ENCODE results near the gene GALNT14. TPM values are rescaled to one million over a fixed set of nuclear protein-coding genes. Genes with fewer than 3 reads are reported as not detected.
"Not testable (repeated sequence)": the region's sequence is repeated elsewhere in the genome, so short reads cannot be mapped to it uniquely, and the experiment has no call there.

GALNT14 gene
- total and polyA plus RNA-seq, 2 donors (not counting 1 experiment from before 2014, with no cell fraction given), result 0.15 to 0.83 TPM

GRCh38 chr2:30912056-30912455 lies 226.2 kb downstream of the GALNT14 start:
- Histone ChIP-seq H3K9me3 (ENCODE audit: control insufficient read depth, insufficient read depth, low read depth, low read length) (no peaks in the 10 kb centered on the region), H3K36me3 (ENCODE audit: control insufficient read depth, insufficient read depth, low read length) (no peaks in the 10 kb centered on the region), H2AFZ (ENCODE audit: low read length) (no peak overlapping the region), H3K79me2 (ENCODE audit: control insufficient read depth, insufficient read depth, low read length) (no peaks in the 10 kb centered on the region), H3K9ac (ENCODE audit: insufficient read depth, low read length) (no peak overlapping the region), H3K4me3 (replicated peaks in 1 of 4; ENCODE audit: control extremely low read depth in 1 of 4, insufficient read depth in 1 of 4, low read depth in 3 of 4, low read length in 4 of 4) (no peak overlapping the region), H3K4me1 (ENCODE audit: control insufficient read depth, extremely low read depth, insufficient read depth, low read length) (no peaks in the 10 kb centered on the region), H3K27me3 (ENCODE audit: control insufficient read depth, insufficient read depth, low read length) (no peaks in the 10 kb centered on the region), H3K4me2 (ENCODE audit: extremely low read depth, insufficient read depth, low read length) (no peak overlapping the region), H3K27ac (ENCODE audit: insufficient read depth, low read length) (no peak overlapping the region), H4K20me1 (ENCODE audit: control insufficient read depth, extremely low read depth, insufficient read depth, low read length) (no peaks in the 10 kb centered on the region)
- no peak for DNase-seq (ENCODE audit: low read depth in 2 of 2)
- TF ChIP-seq EZH2 (IDR thresholded peaks at IDR 0.05; ENCODE audit: low read length, missing control alignments) (no peak), CTCF (conservative IDR thresholded peaks at IDR 0.05 in 1 of 2, IDR thresholded peaks at IDR 0.05 in 1 of 2; ENCODE audit: low read depth in 1 of 2, low read length in 2 of 2) (no peak)

DNA sequence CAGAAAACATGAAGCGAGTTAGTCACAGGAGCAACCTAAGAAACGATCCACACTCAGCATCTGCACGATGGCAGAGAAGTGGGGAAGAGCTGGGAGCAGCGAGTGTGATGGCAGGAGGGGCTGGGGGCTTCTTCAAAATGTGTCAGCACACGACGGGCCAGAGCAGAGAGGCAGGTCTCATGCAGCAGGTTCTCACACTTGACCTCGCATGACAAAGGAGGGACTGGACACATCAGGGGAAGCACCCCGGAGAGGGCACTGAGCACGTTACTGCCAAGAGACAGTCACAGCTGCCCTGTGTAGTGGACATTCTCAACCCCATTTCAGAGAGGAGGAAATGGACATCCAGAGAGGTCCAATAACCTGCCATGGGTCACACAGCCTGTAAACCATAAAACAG lies 226.9 kb downstream of the GALNT14 start:
- no peaks in the 10 kb centered on the region for H3K4me1 ChIP-seq (ENCODE audit: control insufficient read depth, extremely low read depth, insufficient read depth, low read length)
- no peak for DNase-seq (ENCODE audit: low read depth in 2 of 2)
- no peak overlapping the region for H3K4me3 ChIP-seq (replicated peaks in 1 of 4; ENCODE audit: control extremely low read depth in 1 of 4, insufficient read depth in 1 of 4, low read depth in 3 of 4, low read length in 4 of 4)
- no peak overlapping the region for H3K27ac ChIP-seq (ENCODE audit: insufficient read depth, low read length)
- no peaks in the 10 kb centered on the region for H3K36me3 ChIP-seq (ENCODE audit: control insufficient read depth, insufficient read depth, low read length)
- no peaks in the 10 kb centered on the region for H4K20me1 ChIP-seq (ENCODE audit: control insufficient read depth, extremely low read depth, insufficient read depth, low read length)
- H3K4me2 ChIP-seq (ENCODE audit: extremely low read depth, insufficient read depth, low read length), result no peak overlapping the region
- TF ChIP-seq CTCF (conservative IDR thresholded peaks at IDR 0.05 in 1 of 2, IDR thresholded peaks at IDR 0.05 in 1 of 2; ENCODE audit: low read depth in 1 of 2, low read length in 2 of 2) (no peak), EZH2 (IDR thresholded peaks at IDR 0.05; ENCODE audit: low read length, missing control alignments) (no peak)
- no peak overlapping the region for H3K9ac ChIP-seq (ENCODE audit: insufficient read depth, low read length)
- H3K27me3 ChIP-seq (ENCODE audit: control insufficient read depth, insufficient read depth, low read length), result no peaks in the 10 kb centered on the region
- H2AFZ ChIP-seq (ENCODE audit: low read length), result no peak overlapping the region
- no peaks in the 10 kb centered on the region for H3K79me2 ChIP-seq (ENCODE audit: control insufficient read depth, insufficient read depth, low read length)
- H3K9me3 ChIP-seq (ENCODE audit: control insufficient read depth, insufficient read depth, low read depth, low read length), result no peaks in the 10 kb centered on the region

DNA sequence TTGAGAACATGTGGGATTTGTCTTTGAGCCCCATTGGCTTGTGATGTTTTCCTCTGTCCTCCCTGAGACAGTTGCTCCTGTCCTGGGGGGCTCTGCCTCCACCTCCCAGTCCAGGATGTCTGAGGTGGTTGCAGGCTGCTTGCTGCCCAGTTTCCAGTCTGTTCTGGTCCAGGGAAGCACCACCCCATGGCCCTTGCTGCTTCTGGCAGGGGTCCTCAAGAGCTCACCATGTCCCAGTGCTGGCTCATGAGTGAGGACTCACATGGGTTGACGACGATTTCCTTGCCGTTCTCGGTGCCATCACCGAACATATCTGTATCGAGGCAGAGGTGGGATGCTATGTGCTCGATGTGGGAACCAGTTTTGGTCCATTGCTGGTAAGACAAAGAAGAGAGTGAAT lies 227.6 kb downstream of the GALNT14 start:
- H4K20me1 ChIP-seq (ENCODE audit: control insufficient read depth, extremely low read depth, insufficient read depth, low read length), result no peaks in the 10 kb centered on the region
- no peaks in the 10 kb centered on the region for H3K9me3 ChIP-seq (ENCODE audit: control insufficient read depth, insufficient read depth, low read depth, low read length)
- H3K36me3 ChIP-seq (ENCODE audit: control insufficient read depth, insufficient read depth, low read length), result no peaks in the 10 kb centered on the region
- H2AFZ ChIP-seq (ENCODE audit: low read length), result no peak overlapping the region
- no peak overlapping the region for H3K4me2 ChIP-seq (ENCODE audit: extremely low read depth, insufficient read depth, low read length)
- no peaks in the 10 kb centered on the region for H3K4me1 ChIP-seq (ENCODE audit: control insufficient read depth, extremely low read depth, insufficient read depth, low read length)
- no peak overlapping the region for H3K4me3 ChIP-seq (replicated peaks in 1 of 4; ENCODE audit: control extremely low read depth in 1 of 4, insufficient read depth in 1 of 4, low read depth in 3 of 4, low read length in 4 of 4)
- no peaks in the 10 kb centered on the region for H3K79me2 ChIP-seq (ENCODE audit: control insufficient read depth, insufficient read depth, low read length)
- TF ChIP-seq CTCF (conservative IDR thresholded peaks at IDR 0.05 in 1 of 2, IDR thresholded peaks at IDR 0.05 in 1 of 2; ENCODE audit: low read depth in 1 of 2, low read length in 2 of 2) (no peak), EZH2 (IDR thresholded peaks at IDR 0.05; ENCODE audit: low read length, missing control alignments) (no peak)
- no peak overlapping the region for H3K27ac ChIP-seq (ENCODE audit: insufficient read depth, low read length)
- H3K27me3 ChIP-seq (ENCODE audit: control insufficient read depth, insufficient read depth, low read length), result no peaks in the 10 kb centered on the region
- no peak for DNase-seq (ENCODE audit: low read depth in 2 of 2)
- H3K9ac ChIP-seq (ENCODE audit: insufficient read depth, low read length), result no peak overlapping the region

- DNase-seq (ENCODE audit: low read depth in 2 of 2); H3K36me3 ChIP-seq (ENCODE audit: control insufficient read depth, insufficient read depth, low read length); H3K27ac ChIP-seq (ENCODE audit: insufficient read depth, low read length); H3K4me1 ChIP-seq (ENCODE audit: control insufficient read depth, extremely low read depth, insufficient read depth, low read length); H3K27me3 ChIP-seq (ENCODE audit: control insufficient read depth, insufficient read depth, low read length); H3K4me2 ChIP-seq (ENCODE audit: extremely low read depth, insufficient read depth, low read length); H2AFZ ChIP-seq (ENCODE audit: low read length); H3K9ac ChIP-seq (ENCODE audit: insufficient read depth, low read length); H4K20me1 ChIP-seq (ENCODE audit: control insufficient read depth, extremely low read depth, insufficient read depth, low read length); H3K79me2 ChIP-seq (ENCODE audit: control insufficient read depth, insufficient read depth, low read length); H3K9me3 ChIP-seq (ENCODE audit: control insufficient read depth, insufficient read depth, low read depth, low read length); H3K4me3 ChIP-seq (replicated peaks in 1 of 4; ENCODE audit: control extremely low read depth in 1 of 4, insufficient read depth in 1 of 4, low read depth in 3 of 4, low read length in 4 of 4): not testable (repeated sequence)
Measured at GRCh38 chr2:30904437-30904836, 233.8 kb downstream of the GALNT14 start.

Measured in fibroblast of lung (primary cell).